B cell (primary cell): ENCODE data around the gene SPTBN2. TPM values are rescaled to one million over a fixed set of nuclear protein-coding genes. Genes with fewer than 3 reads are reported as not detected.

Experiments used
- ATAC-seq: fragments of 200-7000 bp; cut with Tn5 transposase; one replicate; pipeline ENCODE4 v1.10.0; 2021; ENCODE audit warnings: low read depth, mild to moderate bottlenecking, moderate number of reproducible peaks, moderate library complexity
- CTCF ChIA-PET: fragments of 350-600 bp; sonication (Branson Sonifier 250); formaldehyde crosslinking; loops from one replicate; lab custom pipeline; 2021; ENCODE audit warnings: antibody characterized with exemption, inconsistent platforms; lab: Charles Lee
- POLR2A ChIA-PET: fragments of 350-600 bp; sonication (Branson Sonifier 250); formaldehyde crosslinking; loops from one replicate; lab custom pipeline; 2021; ENCODE audit warnings: antibody characterized with exemption; lab: Charles Lee
- DNase-seq: peaks from one replicate; pipeline ENCODE4 v3.0.0; 2013
- H2AFZ ChIP-seq: 2 replicates; pipeline ENCODE4 v1.6.1; 2012; ENCODE audit warnings: mild to moderate bottlenecking, low read depth, low read length; ENCODE audit not compliant: insufficient read depth, poor library complexity, severe bottlenecking
- H3K27ac ChIP-seq, 2 donors: 1 replicate in 1 of 2; 2 replicates in 1 of 2; pipeline ENCODE4 v1.5.1; 2012 to 2013; ENCODE audit warnings: low read length in 2 of 2, mild to moderate bottlenecking in 2 of 2, moderate library complexity in 1 of 2
- H3K27me3 ChIP-seq, 4 experiments: fragments of 200-600 bp in 1 of 4; sonication (generic) in 1 of 4; replicated peaks in 1 of 4; 1 replicate in 2 of 4; 2 replicates in 2 of 4; pipeline versions ENCODE4 v1.6.1 to v1.7.0; 2013 to 2016; ENCODE audit warnings: low read length in 3 of 4, mild to moderate bottlenecking in 2 of 4, mixed read lengths in 1 of 4, moderate library complexity in 1 of 4; ENCODE audit not compliant: insufficient read depth in 4 of 4, control insufficient read depth in 3 of 4; ENCODE audit errors: control extremely low read depth in 1 of 4
- H3K36me3 ChIP-seq, 2 experiments: replicated peaks in 1 of 2; 1 replicate in 1 of 2; 2 replicates in 1 of 2; pipeline versions ENCODE4 v1.6.1 to v1.7.1; 2013; ENCODE audit warnings: low read length in 1 of 2; ENCODE audit not compliant: insufficient read depth in 2 of 2, control insufficient read depth in 1 of 2; ENCODE audit errors: control extremely low read depth in 1 of 2, extremely low read depth in 1 of 2
- H3K4me1 ChIP-seq, 2 donors: fragments of 200-600 bp in 1 of 2; sonication (generic) in 1 of 2; 1 replicate in 1 of 2; 2 replicates in 1 of 2; pipeline versions ENCODE4 v1.5.1 to v1.6.1; 2013 to 2017; ENCODE audit warnings: low read length in 2 of 2; ENCODE audit not compliant: control insufficient read depth in 2 of 2, insufficient read depth in 2 of 2
- H3K4me2 ChIP-seq: replicated peaks from 2 replicates; pipeline ENCODE3; 2012; ENCODE audit warnings: mild to moderate bottlenecking, low read depth, low read length; ENCODE audit not compliant: poor library complexity, severe bottlenecking
- H3K4me3 ChIP-seq, 5 experiments: fragments of 200-600 bp in 1 of 5; sonication (generic) in 1 of 5; 1 replicate in 3 of 5; 2 replicates in 2 of 5; pipeline versions ENCODE4 v1.5.1 to v1.7.0; 2011 to 2016; ENCODE audit warnings: low read length in 4 of 5, mild to moderate bottlenecking in 4 of 5, low read depth in 2 of 5, control low read depth in 1 of 5, moderate library complexity in 1 of 5; ENCODE audit not compliant: insufficient read depth in 1 of 5; ENCODE audit errors: control extremely low read depth in 1 of 5, extremely low read depth in 1 of 5
- H3K79me2 ChIP-seq: fragments of 200-600 bp; sonication (generic); one replicate; pipeline ENCODE4 v1.6.0; 2016; ENCODE audit warnings: low read length; ENCODE audit not compliant: control insufficient read depth, insufficient read depth
- H3K9ac ChIP-seq: fragments of 200-600 bp; sonication (generic); 2 replicates; pipeline ENCODE4 v1.6.1; 2017; ENCODE audit warnings: mild to moderate bottlenecking, low read length, moderate library complexity
- H3K9me3 ChIP-seq, 3 donors: one replicate each; pipeline versions ENCODE4 v1.6.1 to v1.7.1; 2013; ENCODE audit warnings: low read length in 2 of 3; ENCODE audit not compliant: control insufficient read depth in 2 of 3, insufficient read depth in 1 of 3; ENCODE audit errors: control extremely low read depth in 1 of 3
- H4K20me1 ChIP-seq: 2 replicates; pipeline ENCODE4 v1.6.0; 2012; ENCODE audit warnings: mild to moderate bottlenecking, low read length; ENCODE audit not compliant: insufficient read depth, control insufficient read depth, poor library complexity, severe bottlenecking
- H3K27ac Mint-ChIP-seq: one replicate; pipeline ENCODE4 v1.8.0; 2021; ENCODE audit warnings: mixed read lengths
- H3K27me3 Mint-ChIP-seq: one replicate; pipeline ENCODE4 v1.8.0; 2021; ENCODE audit warnings: mixed read lengths
- H3K4me1 Mint-ChIP-seq: one replicate; pipeline ENCODE4 v1.8.0; 2021; ENCODE audit warnings: mixed read lengths
- H3K4me3 Mint-ChIP-seq: one replicate; pipeline ENCODE4 v1.8.0; 2021; ENCODE audit warnings: mixed read lengths
- H3K9me3 Mint-ChIP-seq: one replicate; pipeline ENCODE4 v1.8.0; 2022; ENCODE audit warnings: mixed read lengths; ENCODE audit not compliant: insufficient read depth
- EZH2 ChIP-seq: IDR thresholded peaks from 2 replicates; pipeline ENCODE4 v1.6.1; 2012; ENCODE audit warnings: borderline replicate concordance, low read depth, mild to moderate bottlenecking, moderate library complexity, low read length; ENCODE audit not compliant: insufficient read depth, poor library complexity, severe bottlenecking
- WGBS: methylation state at CpG from one replicate; pipeline ENCODE4 v1.1.5; 2013; ENCODE audit warnings: missing lambda C conversion rate; ENCODE audit not compliant: insufficient coverage; 5-methylcytosine and 5-hydroxymethylcytosine counted together
- intact Hi-C: fragments of 100-400 bp; cut with micrococcal nuclease; formaldehyde crosslinking; loops from one replicate; pipeline ENCODE4 v1.10.0; 2022
- polyA plus RNA-seq: library from polyadenylated mRNA; depleted of rRNA; stranded (reverse); fragments of >200 nt; gene quantifications from 2 replicates; pipeline ENCODE4 v1.2.3, GENCODE V29; 2012
- total RNA-seq, 2 donors: library from RNA; stranded (reverse); fragments of 120-200 nt in 1 of 2; gene quantifications; 1 replicate in 1 of 2; 2 replicates in 1 of 2; pipeline versions ENCODE4 v1.2.3 to v1.2.4, GENCODE V29; 2013 to 2022
- TF ChIP-seq, protein P1 (sequence below): fragments of 200-600 bp; IDR thresholded peaks from one replicate; pipeline ENCODE4 v1.8.0; 2022; ENCODE audit warnings: antibody characterized with exemption, mild to moderate bottlenecking

The SPTBN2 gene
- total and polyA plus RNA-seq, 2 donors (not counting 1 experiment from before 2014, with no cell fraction given): 0.67 to 1.2 TPM

DNA sequence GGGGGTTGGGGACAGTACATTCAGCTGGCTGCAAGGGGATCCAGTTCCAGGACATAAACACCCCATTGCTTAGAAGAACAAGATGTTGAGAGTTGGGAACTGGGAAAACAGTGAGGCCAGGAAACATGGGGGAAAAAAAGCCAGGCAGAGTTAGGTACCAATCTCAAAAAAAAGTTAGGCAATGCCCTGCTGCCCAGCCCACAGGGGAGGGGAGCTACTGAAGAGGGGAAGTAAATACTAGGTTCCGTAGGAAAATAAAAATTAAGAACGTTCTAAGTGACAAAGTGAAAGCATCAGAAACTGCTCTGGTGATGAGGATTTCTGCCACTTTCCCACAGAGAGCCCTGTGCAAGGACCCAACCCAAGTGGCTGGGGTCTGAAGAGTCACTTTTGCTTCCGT lies 12.0 kb downstream of the SPTBN2 start:
- Histone ChIP-seq H3K9me3 (no peaks in the 10 kb centered on the region), H3K36me3 (no peaks in the 10 kb centered on the region), H3K4me3 (no peak overlapping the region), H2AFZ (no peak overlapping the region), H3K79me2 (no peaks in the 10 kb centered on the region), H3K9ac (no peak overlapping the region), H4K20me1 (no peaks in the 10 kb centered on the region), H3K4me1 (no peaks in the 10 kb centered on the region), H3K27me3 (peaks cover 0 to 17% (median 0%) of the 10 kb centered on the region in 4 experiments), H3K4me2 (no peak overlapping the region), H3K27ac (no peak overlapping the region)
- CTCF ChIA-PET: interaction anchor here (0.7 to 1.5 kb wide), 2 partner anchors 9 to 23 kb away, joined by 3 read pairs; no protein-coding TSS in a partner anchor
- no peak for ATAC-seq
- POLR2A ChIA-PET: no interaction called here
- intact Hi-C loops: no loop called here
- H3K4me1 Mint-ChIP-seq: no peaks in the 10 kb centered on the region
- WGBS: 47% methylated on average over 3 of the region's 3 CpGs
- TF ChIP-seq, protein P1, sequence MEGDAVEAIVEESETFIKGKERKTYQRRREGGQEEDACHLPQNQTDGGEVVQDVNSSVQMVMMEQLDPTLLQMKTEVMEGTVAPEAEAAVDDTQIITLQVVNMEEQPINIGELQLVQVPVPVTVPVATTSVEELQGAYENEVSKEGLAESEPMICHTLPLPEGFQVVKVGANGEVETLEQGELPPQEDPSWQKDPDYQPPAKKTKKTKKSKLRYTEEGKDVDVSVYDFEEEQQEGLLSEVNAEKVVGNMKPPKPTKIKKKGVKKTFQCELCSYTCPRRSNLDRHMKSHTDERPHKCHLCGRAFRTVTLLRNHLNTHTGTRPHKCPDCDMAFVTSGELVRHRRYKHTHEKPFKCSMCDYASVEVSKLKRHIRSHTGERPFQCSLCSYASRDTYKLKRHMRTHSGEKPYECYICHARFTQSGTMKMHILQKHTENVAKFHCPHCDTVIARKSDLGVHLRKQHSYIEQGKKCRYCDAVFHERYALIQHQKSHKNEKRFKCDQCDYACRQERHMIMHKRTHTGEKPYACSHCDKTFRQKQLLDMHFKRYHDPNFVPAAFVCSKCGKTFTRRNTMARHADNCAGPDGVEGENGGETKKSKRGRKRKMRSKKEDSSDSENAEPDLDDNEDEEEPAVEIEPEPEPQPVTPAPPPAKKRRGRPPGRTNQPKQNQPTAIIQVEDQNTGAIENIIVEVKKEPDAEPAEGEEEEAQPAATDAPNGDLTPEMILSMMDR: no peak
- no peak for TF ChIP-seq EZH2
- no peak overlapping the region for H3K27ac Mint-ChIP-seq
- no peak for DNase-seq
- H3K4me3 Mint-ChIP-seq: no peak overlapping the region
- H3K9me3 Mint-ChIP-seq: no peaks in the 10 kb centered on the region
- peaks cover 32% of the 10 kb centered on the region for H3K27me3 Mint-ChIP-seq

DNA sequence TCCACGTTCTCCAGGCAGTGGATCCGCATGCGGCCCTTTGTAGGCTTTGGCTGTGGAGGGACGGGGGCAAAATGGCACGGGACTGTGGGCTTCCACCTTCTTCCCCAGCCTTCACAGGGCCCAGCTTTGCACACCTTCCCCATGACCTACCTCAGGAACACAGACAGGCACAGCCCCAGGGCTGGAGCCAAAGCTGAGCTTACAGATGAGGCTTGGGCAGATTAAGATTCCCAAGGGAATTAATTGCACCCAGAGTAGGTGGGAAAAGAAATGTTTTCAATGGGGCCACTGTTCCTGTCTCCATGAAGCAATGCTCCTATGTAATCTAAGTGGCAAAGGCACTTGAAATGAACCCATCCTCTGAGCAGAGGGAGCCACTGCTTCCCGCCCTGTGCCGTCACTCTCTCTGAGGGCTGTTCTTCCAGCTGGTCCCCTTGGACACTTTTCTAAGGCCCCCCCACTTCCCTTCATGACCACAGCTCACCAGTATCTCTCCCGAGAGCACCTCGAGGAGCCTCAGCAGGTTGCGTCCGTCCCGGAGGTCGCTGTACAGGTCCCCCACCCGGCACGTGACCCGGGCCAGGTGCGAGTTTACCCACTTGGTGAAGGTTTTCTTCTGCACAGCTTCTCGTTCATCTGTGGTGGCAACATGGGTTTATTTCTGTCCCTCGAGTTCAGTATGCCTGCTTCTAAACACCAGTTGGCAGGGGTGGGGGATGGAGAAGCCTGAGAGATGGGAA lies 13.5 kb downstream of the SPTBN2 start:
- ChIA-PET POLR2A (no interaction called here), CTCF (interaction anchor here (0.6 to 1.5 kb wide), 2 partner anchors 10 to 1417 kb away, joined by 3 read pairs; no protein-coding TSS in a partner anchor)
- H3K9ac ChIP-seq: no peak overlapping the region
- H3K9me3 ChIP-seq: no peaks in the 10 kb centered on the region
- no peaks in the 10 kb centered on the region for H3K4me1 ChIP-seq
- 91% methylated on average over 13 of the region's 19 CpGs for WGBS
- TF ChIP-seq EZH2: no peak
- TF ChIP-seq, protein P1: no peak
- H3K4me2 ChIP-seq: no peak overlapping the region
- H3K36me3 ChIP-seq: no peaks in the 10 kb centered on the region
- no peaks in the 10 kb centered on the region for H4K20me1 ChIP-seq
- Mint-ChIP-seq H3K4me3 (no peak overlapping the region), H3K9me3 (no peaks in the 10 kb centered on the region), H3K27me3 (peaks cover 27% of the 10 kb centered on the region), H3K27ac (no peak overlapping the region), H3K4me1 (no peaks in the 10 kb centered on the region)
- H3K79me2 ChIP-seq: no peaks in the 10 kb centered on the region
- H3K27me3 ChIP-seq: peaks cover 0 to 17% (median 0%) of the 10 kb centered on the region in 4 experiments
- no peak for ATAC-seq
- no peak overlapping the region for H2AFZ ChIP-seq
- intact Hi-C loops: no loop called here
- no peak for DNase-seq
- no peak overlapping the region for H3K4me3 ChIP-seq
- H3K27ac ChIP-seq: no peak overlapping the region
